ENCODE measurements around the gene GATA3.
"Not testable (repeated sequence)": the region's sequence is repeated elsewhere in the genome, so short reads cannot be mapped to it uniquely, and the experiment has no call there.

GRCh38 chr10:8031211-8031610 is 23.3 kb upstream of the GATA3 start:
- not testable (repeated sequence) for TF ChIP-seq CTCF (IDR thresholded peaks at IDR 0.05; ENCODE audit: poor library complexity, severe bottlenecking); SMC3 (conservative IDR thresholded peaks at IDR 0.05; ENCODE audit: poor library complexity); EZH2 (IDR thresholded peaks at IDR 0.05; ENCODE audit: borderline replicate concordance, insufficient read depth, low read length, poor library complexity, severe bottlenecking); POLR2AphosphoS5 (IDR thresholded peaks at IDR 0.05); EP300 (conservative IDR thresholded peaks at IDR 0.05; ENCODE audit: poor library complexity, severe bottlenecking); RAD21 (conservative IDR thresholded peaks at IDR 0.05); REST (IDR thresholded peaks at IDR 0.05; ENCODE audit: borderline replicate concordance)

Measured in neural cell (in vitro differentiated cells).